H1 (cell line): ENCODE results near the gene CXXC4. TPM values are rescaled to one million over a fixed set of nuclear protein-coding genes. Genes with fewer than 3 reads are reported as not detected.

Experiments used
- CTCF ChIA-PET: fragments of 300-600 bp; sonication (Branson Sonifier 250); formaldehyde crosslinking; loops from one replicate; lab custom pipeline; 2021; ENCODE audit not compliant: partially characterized antibody; lab: Charles Lee
- POLR2A ChIA-PET: fragments of 300-600 bp; sonication (Branson Sonifier 250); formaldehyde crosslinking; loops from one replicate; lab custom pipeline; 2021; ENCODE audit warnings: inconsistent platforms; ENCODE audit not compliant: partially characterized antibody; lab: Charles Lee
- DNase-seq, 2 experiments: peaks; one replicate each; pipeline versions ENCODE4 v3.0.0 to v3.0.0-alpha.2; 2010 to 2022; ENCODE audit warnings: low spot score in 2 of 2, low read depth in 1 of 2, mixed read lengths in 1 of 2
- FAIRE-seq: peaks from 2 replicates; lab custom pipeline; 2011; peaks lifted over from hg19 to GRCh38; lab: Jason Lieb, UNC
- H2AFZ ChIP-seq: 2 replicates; pipeline ENCODE4 v1.8.1; 2012; ENCODE audit warnings: low read length, inconsistent platforms
- H2AK5ac ChIP-seq: 2 replicates; pipeline ENCODE4 v1.6.1; 2013; ENCODE audit warnings: low read depth, low read length
- H2BK120ac ChIP-seq: replicated peaks from 2 replicates; pipeline ENCODE3; 2013; ENCODE audit warnings: low read depth, low read length, inconsistent platforms
- H2BK12ac ChIP-seq: 2 replicates; pipeline ENCODE4 v1.6.1; 2013; ENCODE audit warnings: low read depth, low read length
- H2BK15ac ChIP-seq: 2 replicates; pipeline ENCODE4 v1.6.1; 2013; ENCODE audit warnings: low read length
- H2BK20ac ChIP-seq: 2 replicates; pipeline ENCODE4 v1.6.1; 2013; ENCODE audit warnings: low read length
- H2BK5ac ChIP-seq: 2 replicates; pipeline ENCODE4 v1.6.1; 2013; ENCODE audit warnings: low read depth, low read length
- H3K14ac ChIP-seq: 2 replicates; pipeline ENCODE4 v1.6.1; 2013; ENCODE audit warnings: inconsistent platforms; ENCODE audit not compliant: insufficient read length
- H3K18ac ChIP-seq: 2 replicates; pipeline ENCODE4 v1.6.1; 2013; ENCODE audit warnings: low read length; ENCODE audit errors: extremely low read depth
- H3K23ac ChIP-seq: 2 replicates; pipeline ENCODE4 v1.6.1; 2013; ENCODE audit warnings: inconsistent platforms; ENCODE audit not compliant: insufficient read length
- H3K23me2 ChIP-seq: 2 replicates; pipeline ENCODE4 v1.6.1; 2013; ENCODE audit warnings: low read depth, low read length
- H3K27ac ChIP-seq: 2 replicates; pipeline ENCODE4 v1.6.1; 2011; ENCODE audit warnings: low read depth, low read length, inconsistent platforms
- H3K27me3 ChIP-seq, 4 experiments: replicated peaks in 1 of 4; 1 replicate in 1 of 4; 2 replicates in 3 of 4; pipeline versions ENCODE4 v1.6.1 to v1.8.1; 2011 to 2013; ENCODE audit warnings: low read length in 3 of 4, mild to moderate bottlenecking in 3 of 4, inconsistent platforms in 2 of 4, mixed read lengths in 2 of 4, moderate library complexity in 1 of 4; ENCODE audit not compliant: control insufficient read depth in 3 of 4, insufficient read depth in 3 of 4; ENCODE audit errors: extremely low read depth in 1 of 4
- H3K36me3 ChIP-seq, 4 experiments: 2 replicates each; pipeline versions ENCODE4 v1.6.1 to v1.8.1; 2011 to 2013; ENCODE audit warnings: mild to moderate bottlenecking in 4 of 4, low read length in 3 of 4, moderate library complexity in 2 of 4, control low read depth in 1 of 4, inconsistent platforms in 1 of 4; ENCODE audit not compliant: insufficient read depth in 4 of 4, control insufficient read depth in 2 of 4
- H3K4ac ChIP-seq: replicated peaks from 2 replicates; pipeline ENCODE3; 2013; ENCODE audit warnings: low read length, low read depth, mixed read lengths, inconsistent platforms; ENCODE audit not compliant: insufficient read length
- H3K4me1 ChIP-seq, 4 experiments: replicated peaks in 1 of 4; 1 replicate in 1 of 4; 2 replicates in 3 of 4; pipeline versions ENCODE4 v1.6.1 to v1.8.1; 2011 to 2013; ENCODE audit warnings: low read length in 3 of 4, inconsistent platforms in 2 of 4, mixed read lengths in 1 of 4; ENCODE audit not compliant: insufficient read depth in 4 of 4, control insufficient read depth in 3 of 4
- H3K4me2 ChIP-seq, 2 experiments: 2 replicates each; pipeline versions ENCODE4 v1.6.1 to v1.8.1; 2011 to 2013; ENCODE audit warnings: low read depth in 2 of 2, low read length in 2 of 2, control low read depth in 1 of 2, inconsistent platforms in 1 of 2, mild to moderate bottlenecking in 1 of 2; ENCODE audit not compliant: insufficient read depth in 1 of 2
- H3K4me3 ChIP-seq, 4 experiments: fragments of 200-600, 300-600 bp in 1 of 4; sonication (generic), shearing (Covaris generic), sonication (Bioruptor Twin) in 1 of 4; 2 replicates each; pipeline versions ENCODE4 v1.5.1 to v1.8.1; 2011 to 2016; ENCODE audit warnings: low read length in 4 of 4, low read depth in 3 of 4, control low read depth in 2 of 4, inconsistent platforms in 2 of 4, mild to moderate bottlenecking in 2 of 4, mixed read lengths in 1 of 4, moderate library complexity in 1 of 4; ENCODE audit not compliant: insufficient read depth in 2 of 4; ENCODE audit errors: extremely low read depth in 1 of 4
- H3K56ac ChIP-seq: replicated peaks from 2 replicates; pipeline ENCODE3; 2013; ENCODE audit warnings: low read depth, mild to moderate bottlenecking, mixed read lengths, low read length, inconsistent platforms; ENCODE audit not compliant: insufficient read length
- H3K79me1 ChIP-seq: 2 replicates; pipeline ENCODE4 v1.6.1; 2013; ENCODE audit warnings: low read depth, low read length, control low read depth
- H3K79me2 ChIP-seq, 2 experiments: 2 replicates each; pipeline versions ENCODE4 v1.6.1 to v1.8.1; 2012 to 2013; ENCODE audit warnings: low read length in 2 of 2, mild to moderate bottlenecking in 2 of 2, inconsistent platforms in 1 of 2; ENCODE audit not compliant: insufficient read depth in 2 of 2, control insufficient read depth in 1 of 2
- H3K9ac ChIP-seq, 4 experiments: replicated peaks in 1 of 4; 1 replicate in 1 of 4; 2 replicates in 3 of 4; pipeline versions ENCODE4 v1.6.1 to v1.8.1; 2011 to 2013; ENCODE audit warnings: low read depth in 3 of 4, low read length in 3 of 4, control low read depth in 2 of 4, mild to moderate bottlenecking in 2 of 4, moderate library complexity in 2 of 4, inconsistent platforms in 1 of 4; ENCODE audit errors: extremely low read depth in 1 of 4
- H3K9me3 ChIP-seq, 2 experiments: 2 replicates each; pipeline versions ENCODE4 v1.6.1 to v1.8.1; 2012 to 2013; ENCODE audit warnings: mild to moderate bottlenecking in 2 of 2, moderate library complexity in 2 of 2, control low read depth in 1 of 2, inconsistent platforms in 1 of 2, low read depth in 1 of 2, low read length in 1 of 2, mixed read lengths in 1 of 2; ENCODE audit not compliant: insufficient read depth in 2 of 2
- H4K20me1 ChIP-seq, 2 experiments: replicated peaks in 1 of 2; 2 replicates each; pipeline versions ENCODE3 to v1.8.1; 2011 to 2013; ENCODE audit warnings: inconsistent platforms in 2 of 2, low read length in 2 of 2, mild to moderate bottlenecking in 1 of 2; ENCODE audit not compliant: insufficient read depth in 2 of 2, control insufficient read depth in 1 of 2
- H4K5ac ChIP-seq: 2 replicates; pipeline ENCODE4 v1.6.1; 2013; ENCODE audit warnings: low read length, low read depth, mixed read lengths, inconsistent platforms; ENCODE audit not compliant: insufficient read length
- H4K8ac ChIP-seq: 2 replicates; pipeline ENCODE4 v1.8.0; 2013; ENCODE audit warnings: mild to moderate bottlenecking, moderate library complexity, low read length, inconsistent platforms; ENCODE audit not compliant: insufficient read depth; ENCODE audit errors: extremely low read depth
- H4K91ac ChIP-seq: replicated peaks from 2 replicates; pipeline ENCODE3; 2013; ENCODE audit warnings: low read length, mixed read lengths, inconsistent platforms; ENCODE audit not compliant: insufficient read length
- POLR2A ChIP-seq, 2 experiments: IDR thresholded peaks; 1 replicate in 1 of 2; 2 replicates in 1 of 2; pipeline ENCODE4 v1.6.1; 2011; ENCODE audit warnings: low read depth in 2 of 2, low read length in 2 of 2, mild to moderate bottlenecking in 2 of 2; ENCODE audit errors: control extremely low read depth in 1 of 2
- RAD21 ChIP-seq, 2 experiments: IDR thresholded peaks in 1 of 2; conservative IDR thresholded peaks in 1 of 2; 2 replicates each; pipeline ENCODE4 v1.6.1; 2011; ENCODE audit warnings: low read depth in 2 of 2, low read length in 2 of 2, improper control_type of control experiment in 1 of 2, inconsistent platforms in 1 of 2, mild to moderate bottlenecking in 1 of 2, moderate library complexity in 1 of 2
- SAP30 ChIP-seq: fragments of 300-600 bp; sonication (generic); IDR thresholded peaks from 2 replicates; pipeline ENCODE4 v1.7.1; 2012; ENCODE audit warnings: low read length, moderate library complexity, mild to moderate bottlenecking, inconsistent platforms; ENCODE audit not compliant: insufficient read depth, insufficient replicate concordance
- SIN3A ChIP-seq, 2 experiments: IDR thresholded peaks in 1 of 2; conservative IDR thresholded peaks in 1 of 2; 2 replicates each; pipeline ENCODE4 v1.6.1; 2011 to 2012; ENCODE audit warnings: low read length in 2 of 2, improper control_type of control experiment in 1 of 2, low read depth in 1 of 2, mild to moderate bottlenecking in 1 of 2
- SUZ12 ChIP-seq: fragments of 200-600 bp; sonication (generic); IDR thresholded peaks from 2 replicates; pipeline ENCODE4 v1.6.1; 2012; ENCODE audit warnings: mild to moderate bottlenecking, inconsistent platforms, low read length, moderate library complexity, mixed read lengths
- TAF1 ChIP-seq: IDR thresholded peaks from 2 replicates; pipeline ENCODE4 v1.6.1; 2011; ENCODE audit warnings: mild to moderate bottlenecking, low read depth, low read length
- TAF7 ChIP-seq: optimal IDR thresholded peaks from 2 replicates; pipeline ENCODE3; 2011; ENCODE audit warnings: low read depth, mild to moderate bottlenecking, inconsistent platforms, low read length, moderate library complexity, borderline replicate concordance
- TBP ChIP-seq: IDR thresholded peaks from 2 replicates; pipeline ENCODE4 v1.6.1; 2011; ENCODE audit warnings: low read depth, low read length, improper control_type of control experiment
- WGBS, 2 experiments: shearing (Covaris generic) in 1 of 2; methylation state at CpG; one replicate each; pipeline versions ENCODE4 v1.1.6 to v1.1.7; 2013 to 2015; ENCODE audit warnings: low lambda C conversion rate in 2 of 2, mixed read lengths in 2 of 2, inconsistent platforms in 1 of 2, low coverage in 1 of 2, missing lambda C conversion rate in 1 of 2; ENCODE audit not compliant: insufficient replicate concordance in 2 of 2, insufficient coverage in 1 of 2, insufficient read length in 1 of 2; ENCODE audit errors: extremely low coverage in 1 of 2, missing lambda C conversion rate in 1 of 2; 5-methylcytosine and 5-hydroxymethylcytosine counted together
- polyA plus RNA-seq, 7 experiments: library from polyadenylated mRNA; depleted of rRNA in 3 of 7; stranded (reverse) in 5 of 7; unstranded in 2 of 7; fragments of >200 nt in 5 of 7; fragments of 200-250 nt in 2 of 7; gene quantifications; 1 replicate in 5 of 7; 2 replicates in 1 of 7; 4 replicates in 1 of 7; pipeline versions ENCODE4 v1.2.1 to v1.2.3, GENCODE V29; 2011 to 2013; ENCODE audit warnings: missing spikeins in 2 of 7, mixed read lengths in 2 of 7
- total RNA-seq: library from RNA; stranded (reverse); fragmentation: NEBNext Ultra II Directional; extraction: Animal tissue kit (Norgen Biotek cat#: 25700); gene quantifications from 2 replicates; pipeline ENCODE4 v1.2.1, GENCODE V29; 2021
- TF ChIP-seq, protein P1 (sequence below): IDR thresholded peaks from 2 replicates; pipeline ENCODE4 v1.6.1; 2011; ENCODE audit warnings: low read length, improper control_type of control experiment

Gene CXXC4
- total and polyA plus RNA-seq, 2 of the 8 experiments (the other 6 are each of a cell fraction or from before 2014, with no cell fraction given), result 1.3 to 1.8 TPM

DNA sequence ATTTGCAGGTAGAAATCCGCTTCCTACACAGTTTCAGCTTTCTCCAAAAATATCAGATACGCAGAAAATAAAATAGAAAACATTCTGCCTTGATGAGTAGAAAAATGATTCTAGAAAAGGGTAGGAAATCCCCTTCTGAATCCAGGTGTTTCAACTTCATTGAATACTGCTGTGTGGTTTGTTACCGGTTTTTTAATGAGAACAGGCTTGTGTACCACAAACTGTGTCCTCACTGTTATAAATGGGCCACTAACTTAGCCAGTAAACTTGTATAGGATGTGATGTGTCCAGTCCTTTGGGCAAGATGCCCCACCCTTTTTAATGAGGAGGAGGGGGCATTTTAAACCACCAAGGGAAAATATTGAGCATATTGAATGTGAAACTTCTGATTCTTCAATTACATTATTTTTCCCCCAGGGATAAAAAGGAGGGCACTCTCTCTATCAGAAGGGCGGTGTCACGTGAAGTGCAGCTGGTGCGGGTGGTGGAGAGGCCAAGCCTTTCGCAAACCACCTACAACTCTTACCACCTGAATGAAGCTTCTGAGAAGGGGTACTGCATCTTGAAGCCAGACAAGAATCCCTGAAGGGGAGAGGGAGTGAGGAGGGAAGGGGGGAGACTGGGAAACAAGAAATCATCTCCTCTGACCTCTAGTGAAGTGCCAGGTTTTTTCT is 4.5 kb downstream of the CXXC4 start:
- H2BK20ac ChIP-seq, result no peak overlapping the region
- H3K79me1 ChIP-seq, result no peaks in the 10 kb centered on the region
- H3K9me3 ChIP-seq, result no peaks in the 10 kb centered on the region
- H3K9ac ChIP-seq, result peak overlapping the region in 3 of 4 experiments; percentile 29 to 36 (median 35); a peak in 3 of 7 replicates
- peak overlapping the region; percentile 82; the same call in 1 of the 2 replicates for H2AFZ ChIP-seq
- H3K4ac ChIP-seq, result no peak overlapping the region
- ChIA-PET POLR2A (interaction anchor here (0.9 to 1.5 kb wide), 3 partner anchors 10 to 16 kb away, joined by 3 to 6 read pairs (median 5); no protein-coding TSS in a partner anchor), CTCF (interaction anchor here (1.0 to 1.3 kb wide), 4 partner anchors 10 to 103 kb away, joined by 3 to 6 read pairs (median 4); no protein-coding TSS in a partner anchor)
- no peak overlapping the region for H4K5ac ChIP-seq
- no peak overlapping the region for H4K8ac ChIP-seq
- H3K18ac ChIP-seq, result no peak overlapping the region; the same call in 1 of the 2 replicates
- no peak overlapping the region for H2BK120ac ChIP-seq
- no peak overlapping the region for H3K27ac ChIP-seq
- 0 out of 2 replicates have a peak overlapping the region, but pooled peaks have one; percentile 10 for H2BK5ac ChIP-seq
- no peak overlapping the region for H2BK12ac ChIP-seq
- H3K4me1 ChIP-seq, result peaks cover 0 to 7% (median 2%) of the 10 kb centered on the region in 4 experiments; a peak in 3 of 7 replicates
- no peak overlapping the region for H3K23ac ChIP-seq
- FAIRE-seq (peak; percentile 55), DNase-seq (peak in 1 of 2 experiments; percentile 48)
- H3K27me3 ChIP-seq, result no peaks in the 10 kb centered on the region
- H2AK5ac ChIP-seq, result no peak overlapping the region
- no peak for TF ChIP-seq SIN3A (conservative IDR thresholded peaks at IDR 0.05 in 1 of 2, IDR thresholded peaks at IDR 0.05 in 1 of 2; ENCODE audit: low read depth in 1 of 2, low read length in 2 of 2)
- TF ChIP-seq, protein P1, sequence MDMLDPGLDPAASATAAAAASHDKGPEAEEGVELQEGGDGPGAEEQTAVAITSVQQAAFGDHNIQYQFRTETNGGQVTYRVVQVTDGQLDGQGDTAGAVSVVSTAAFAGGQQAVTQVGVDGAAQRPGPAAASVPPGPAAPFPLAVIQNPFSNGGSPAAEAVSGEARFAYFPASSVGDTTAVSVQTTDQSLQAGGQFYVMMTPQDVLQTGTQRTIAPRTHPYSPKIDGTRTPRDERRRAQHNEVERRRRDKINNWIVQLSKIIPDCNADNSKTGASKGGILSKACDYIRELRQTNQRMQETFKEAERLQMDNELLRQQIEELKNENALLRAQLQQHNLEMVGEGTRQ, result peak; percentile 35; the same call in 1 of the 2 replicates
- TF ChIP-seq SUZ12, result no peak
- 0 out of 2 replicates have a peak, but pooled peaks have one; percentile 11 for TF ChIP-seq TBP
- TF ChIP-seq SAP30, result no peak
- TF ChIP-seq TAF7, result no peak
- TF ChIP-seq RAD21 (IDR thresholded peaks at IDR 0.05 in 1 of 2, conservative IDR thresholded peaks at IDR 0.05 in 1 of 2; ENCODE audit: low read depth in 2 of 2, low read length in 2 of 2), result peak in 1 of 2 experiments; percentile 3; a peak in 1 of 4 replicates
- 0 out of 2 replicates have a peak, but pooled peaks have one; percentile 33 for TF ChIP-seq TAF1
- 0 out of 3 replicates have a peak, but pooled peaks of 1 of the 2 experiments have one; percentile 37 for TF ChIP-seq POLR2A (IDR thresholded peaks at IDR 0.05; ENCODE audit: control extremely low read depth in 1 of 2, low read depth in 2 of 2, low read length in 2 of 2)
- peak overlapping the region; percentile 67 to 99 (median 92) for H3K4me3 ChIP-seq
- peak overlapping the region; percentile 94 to 97 for H3K4me2 ChIP-seq
- 0 out of 2 replicates have a peak overlapping the region, but pooled peaks have one; percentile 40 for H2BK15ac ChIP-seq
- H3K14ac ChIP-seq, result no peak overlapping the region
- H3K36me3 ChIP-seq, result no peaks in the 10 kb centered on the region
- peaks cover 0 to 5% of the 10 kb centered on the region in 2 experiments; a peak in 1 of 4 replicates for H3K79me2 ChIP-seq
- H4K91ac ChIP-seq, result no peak overlapping the region
- peaks cover 15% of the 10 kb centered on the region for H3K23me2 ChIP-seq
- no peak overlapping the region for H3K56ac ChIP-seq
- H4K20me1 ChIP-seq, result no peaks in the 10 kb centered on the region
- WGBS, 2 experiments, result 23% methylated on average over 7 of the region's 7 CpGs; no CpG with 5 or more reads in 1 of the 2 experiments
